PC-9 (cell line): ENCODE data around the gene UPF3B. TPM values are rescaled to one million over a fixed set of nuclear protein-coding genes. Genes with fewer than 3 reads are reported as not detected.
"Not testable (repeated sequence)": the region's sequence is repeated elsewhere in the genome, so short reads cannot be mapped to it uniquely, and the experiment has no call there.

ENCODE experiments used
- BruUV-seq: library from RNA; stranded (reverse); fragments of 400-500 nt; replicated peaks from 2 replicates; lab custom pipeline; 2021; lab: Mats Ljungman, UMichigan
- CTCF ChIA-PET: fragments of 300-600 bp; sonication (Branson Sonifier 250); formaldehyde crosslinking; loops from one replicate; lab custom pipeline; 2022; ENCODE audit warnings: antibody characterized with exemption; lab: Charles Lee
- POLR2A ChIA-PET: fragments of 300-600 bp; sonication (Branson Sonifier 250); formaldehyde crosslinking; loops from one replicate; lab custom pipeline; 2022; ENCODE audit warnings: antibody characterized with exemption; ENCODE audit not compliant: unreplicated experiment; lab: Charles Lee
- DNase-seq, 2 experiments: peaks; one replicate each; pipeline versions ENCODE4 v3.0.0 to v3.0.0-alpha.2; 2015 to 2022; ENCODE audit warnings: mixed read lengths in 1 of 2
- H2AFZ ChIP-seq: fragments of 200-600 bp; sonication (generic); 2 replicates; pipeline ENCODE4 v1.8.1; 2017; ENCODE audit warnings: antibody characterized with exemption
- H3F3A ChIP-seq: fragments of 200-600 bp; sonication (generic); 2 replicates; pipeline ENCODE4 v1.8.1; 2017; ENCODE audit warnings: antibody characterized with exemption, mild to moderate bottlenecking, low read depth; ENCODE audit not compliant: insufficient read depth
- H3K27ac ChIP-seq: fragments of 200-600 bp; sonication (generic); 2 replicates; pipeline ENCODE4 v1.6.1; 2016; ENCODE audit warnings: mixed run types
- H3K27me3 ChIP-seq: fragments of 200-600 bp; sonication (generic); 2 replicates; pipeline ENCODE4 v1.6.1; 2016; ENCODE audit warnings: low read depth, mixed run types; ENCODE audit not compliant: insufficient read depth
- H3K36me3 ChIP-seq: fragments of 200-600 bp; sonication (generic); 2 replicates; pipeline ENCODE4 v1.6.1; 2016; ENCODE audit warnings: low read depth, mixed run types
- H3K4me1 ChIP-seq: fragments of 200-600 bp; sonication (generic); replicated peaks from 2 replicates; pipeline ENCODE4 v1.6.1; 2016; ENCODE audit warnings: mixed run types; ENCODE audit not compliant: insufficient read depth
- H3K4me2 ChIP-seq: fragments of 200-600 bp; sonication (generic); 2 replicates; pipeline ENCODE4 v1.6.1; 2017; ENCODE audit warnings: mixed run types
- H3K4me3 ChIP-seq: fragments of 200-600 bp; sonication (generic); 2 replicates; pipeline ENCODE4 v1.6.1; 2016; ENCODE audit warnings: mixed run types
- H3K79me2 ChIP-seq: fragments of 200-600 bp; sonication (generic); 2 replicates; pipeline ENCODE4 v1.6.1; 2017; ENCODE audit warnings: low read depth, mixed run types
- H3K9me2 ChIP-seq: fragments of 200-600 bp; sonication (generic); 2 replicates; pipeline ENCODE4 v1.8.1; 2017; ENCODE audit warnings: mild to moderate bottlenecking; ENCODE audit not compliant: insufficient read depth
- H3K9me3 ChIP-seq: fragments of 200-600 bp; sonication (generic); 2 replicates; pipeline ENCODE4 v1.8.1; 2016; ENCODE audit warnings: low read depth; ENCODE audit not compliant: insufficient read depth
- H4K20me1 ChIP-seq: fragments of 200-600 bp; sonication (generic); 2 replicates; pipeline ENCODE4 v1.8.1; 2017; ENCODE audit not compliant: insufficient read depth
- EZH2 ChIP-seq: fragments of 200-600 bp; sonication (generic); IDR thresholded peaks from 2 replicates; pipeline ENCODE4 v1.8.0; 2017; ENCODE audit warnings: antibody characterized with exemption, low read depth
- intact Hi-C: fragments of 100-400 bp; cut with micrococcal nuclease; formaldehyde crosslinking; loops from one replicate; pipeline ENCODE4 v1.10.0; 2022; ENCODE audit not compliant: unreplicated experiment
- total RNA-seq: library from RNA; stranded (reverse); gene quantifications from 2 replicates; pipeline ENCODE4 v1.2.3, GENCODE V29; 2021
- TF ChIP-seq, protein P1 (sequence below): fragments of 200-600 bp; sonication (generic); conservative IDR thresholded peaks from 2 replicates; pipeline ENCODE4 v1.6.1; 2017; ENCODE audit warnings: mixed run types, antibody characterized with exemption, mild to moderate bottlenecking, moderate library complexity

UPF3B gene
- total RNA-seq, 1 experiment from 2014 or later: 24.3 TPM

DNA sequence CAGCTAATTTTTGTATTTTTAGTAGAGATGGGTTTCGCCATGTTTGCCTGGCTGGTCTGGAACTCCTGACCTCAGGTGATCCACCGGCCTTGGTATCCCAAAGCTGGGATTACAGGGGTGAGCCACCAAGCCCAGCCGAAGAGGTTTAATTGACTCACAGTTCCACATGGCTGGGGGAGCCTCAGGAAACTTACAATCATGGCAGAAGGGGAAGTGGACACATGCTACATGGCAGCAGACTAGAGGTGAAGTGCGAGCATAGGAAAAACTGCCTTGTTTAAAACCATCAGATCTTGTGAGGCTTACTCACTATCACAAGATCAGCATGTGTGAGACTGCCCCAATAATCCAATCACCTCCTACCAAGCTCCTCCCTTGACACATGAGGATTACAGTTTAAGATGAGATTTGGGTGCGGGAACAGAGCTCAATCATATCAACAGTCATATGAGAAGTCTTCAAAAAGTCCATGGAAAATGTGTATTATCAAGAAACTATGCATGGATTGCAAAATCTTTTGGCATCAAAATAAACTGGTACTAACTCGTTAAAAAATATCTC, 35.6 kb downstream of the UPF3B start:
- TF ChIP-seq, protein P1, sequence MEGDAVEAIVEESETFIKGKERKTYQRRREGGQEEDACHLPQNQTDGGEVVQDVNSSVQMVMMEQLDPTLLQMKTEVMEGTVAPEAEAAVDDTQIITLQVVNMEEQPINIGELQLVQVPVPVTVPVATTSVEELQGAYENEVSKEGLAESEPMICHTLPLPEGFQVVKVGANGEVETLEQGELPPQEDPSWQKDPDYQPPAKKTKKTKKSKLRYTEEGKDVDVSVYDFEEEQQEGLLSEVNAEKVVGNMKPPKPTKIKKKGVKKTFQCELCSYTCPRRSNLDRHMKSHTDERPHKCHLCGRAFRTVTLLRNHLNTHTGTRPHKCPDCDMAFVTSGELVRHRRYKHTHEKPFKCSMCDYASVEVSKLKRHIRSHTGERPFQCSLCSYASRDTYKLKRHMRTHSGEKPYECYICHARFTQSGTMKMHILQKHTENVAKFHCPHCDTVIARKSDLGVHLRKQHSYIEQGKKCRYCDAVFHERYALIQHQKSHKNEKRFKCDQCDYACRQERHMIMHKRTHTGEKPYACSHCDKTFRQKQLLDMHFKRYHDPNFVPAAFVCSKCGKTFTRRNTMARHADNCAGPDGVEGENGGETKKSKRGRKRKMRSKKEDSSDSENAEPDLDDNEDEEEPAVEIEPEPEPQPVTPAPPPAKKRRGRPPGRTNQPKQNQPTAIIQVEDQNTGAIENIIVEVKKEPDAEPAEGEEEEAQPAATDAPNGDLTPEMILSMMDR: no peak
- no peak for TF ChIP-seq EZH2
- H3K27me3 ChIP-seq: peaks cover 4% of the 10 kb centered on the region; the same call in 1 of the 2 replicates
- intact Hi-C loops: no loop called here
- H3K36me3 ChIP-seq: no peaks in the 10 kb centered on the region
- no peaks in the 10 kb centered on the region for H3K79me2 ChIP-seq
- CTCF ChIA-PET: no interaction called here
- H4K20me1 ChIP-seq: no peaks in the 10 kb centered on the region
- no TSS peak for BruUV-seq
- no peaks in the 10 kb centered on the region for H3F3A ChIP-seq
- POLR2A ChIA-PET: no interaction called here
- H3K4me1 ChIP-seq: no peaks in the 10 kb centered on the region
- no peaks in the 10 kb centered on the region for H3K9me2 ChIP-seq
- no peaks in the 10 kb centered on the region for H3K9me3 ChIP-seq
- no peak overlapping the region for H3K4me2 ChIP-seq
- no peak for DNase-seq
- no peak overlapping the region for H3K27ac ChIP-seq
- no peak overlapping the region for H2AFZ ChIP-seq
- no peak overlapping the region for H3K4me3 ChIP-seq

DNA sequence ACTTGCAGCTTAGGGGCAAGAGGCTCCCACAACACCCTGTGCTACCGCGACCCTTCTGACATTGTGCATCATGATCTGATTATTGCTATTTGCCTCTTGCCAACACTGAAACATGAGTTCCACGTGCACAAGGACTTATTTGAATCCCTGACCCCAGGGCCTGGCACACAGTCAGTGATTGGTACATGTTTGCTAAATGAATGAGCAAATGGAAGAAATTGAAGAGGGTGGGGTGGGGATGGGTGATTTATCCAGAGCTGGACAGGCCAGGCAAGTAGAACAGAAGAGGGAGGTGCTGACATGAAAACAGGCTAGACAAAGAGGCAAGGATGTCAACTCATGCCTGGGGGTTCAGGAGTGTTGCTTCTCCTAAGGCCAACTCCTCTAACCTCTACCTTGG, 36.5 kb downstream of the UPF3B start:
- Histone ChIP-seq H4K20me1 (no peaks in the 10 kb centered on the region), H3K27ac (no peak overlapping the region), H3K9me3 (no peaks in the 10 kb centered on the region), H3K4me3 (no peak overlapping the region), H3K9me2 (no peaks in the 10 kb centered on the region), H3K36me3 (no peaks in the 10 kb centered on the region), H2AFZ (no peak overlapping the region), H3K4me2 (no peak overlapping the region), H3K4me1 (no peaks in the 10 kb centered on the region), H3K27me3 (peaks cover 4% of the 10 kb centered on the region; the same call in 1 of the 2 replicates), H3F3A (no peaks in the 10 kb centered on the region), H3K79me2 (no peaks in the 10 kb centered on the region)
- CTCF ChIA-PET: no interaction called here
- BruUV-seq: no TSS peak
- intact Hi-C loops: no loop called here
- POLR2A ChIA-PET: no interaction called here
- no peak for DNase-seq
- TF ChIP-seq, protein P1: no peak
- no peak for TF ChIP-seq EZH2

DNA sequence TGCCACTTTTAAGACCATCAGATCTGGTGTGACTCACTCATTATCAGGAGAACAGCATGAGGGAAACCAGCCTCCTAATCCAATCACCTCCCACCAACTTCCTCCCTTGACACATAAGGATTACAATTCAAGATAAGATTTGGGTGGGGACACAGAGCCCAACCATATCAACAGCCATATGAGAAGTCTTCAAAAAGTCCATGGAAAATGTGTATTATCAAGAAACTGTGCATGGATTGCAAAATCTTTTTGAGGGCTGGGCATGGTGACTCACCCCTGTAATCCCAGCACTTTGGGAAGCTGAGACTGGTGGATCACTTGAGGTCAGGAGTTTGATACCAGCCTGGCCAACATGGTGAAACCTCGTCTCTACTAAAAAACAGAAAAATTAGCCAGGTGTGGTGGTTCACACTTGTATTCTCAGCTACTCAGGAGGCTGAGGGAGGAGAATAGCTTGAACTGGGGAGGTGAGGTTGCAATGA, 43.5 kb downstream of the UPF3B start:
- no peak for TF ChIP-seq EZH2
- TF ChIP-seq, protein P1: no peak
- no TSS peak for BruUV-seq
- Histone ChIP-seq H3K36me3 (no peaks in the 10 kb centered on the region), H3K27ac (no peak overlapping the region), H3K4me2 (no peak overlapping the region), H3K79me2 (no peaks in the 10 kb centered on the region), H3F3A (no peaks in the 10 kb centered on the region), H3K4me1 (no peaks in the 10 kb centered on the region), H2AFZ (no peak overlapping the region), H3K9me2 (no peaks in the 10 kb centered on the region), H4K20me1 (no peaks in the 10 kb centered on the region), H3K9me3 (0 out of 2 replicates have a peak, but pooled peaks cover 5% of the 10 kb centered on the region), H3K27me3 (peaks cover under 1% of the 10 kb centered on the region; the same call in 1 of the 2 replicates), H3K4me3 (no peak overlapping the region)
- DNase-seq: no peak
- intact Hi-C loops: no loop called here
- CTCF ChIA-PET: no interaction called here
- POLR2A ChIA-PET: no interaction called here

DNA sequence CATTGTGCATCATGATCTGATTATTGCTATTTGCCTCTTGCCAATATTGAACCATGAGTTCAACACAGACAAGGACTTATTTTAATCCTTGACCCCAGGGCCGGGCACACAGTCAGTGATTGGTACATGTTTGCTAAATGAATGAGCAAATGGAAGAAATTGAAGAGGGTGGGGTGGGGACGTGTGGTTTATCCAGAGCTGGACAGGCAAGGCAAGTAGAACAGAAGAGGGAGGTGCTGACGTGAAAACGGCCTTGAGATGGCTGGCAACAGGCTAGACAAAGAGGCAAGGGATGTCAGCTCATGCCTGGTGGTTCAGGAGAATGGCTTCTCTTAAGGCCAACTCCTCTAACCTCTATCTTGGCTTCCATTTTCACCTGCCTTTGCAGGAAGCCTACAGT, 44.3 kb downstream of the UPF3B start:
- POLR2A ChIA-PET, H3K4me1 ChIP-seq, H2AFZ ChIP-seq, BruUV-seq, CTCF ChIA-PET, H3K27me3 ChIP-seq, DNase-seq, H3F3A ChIP-seq, H3K79me2 ChIP-seq, H3K4me2 ChIP-seq, intact Hi-C loops, H3K9me2 ChIP-seq, H3K9me3 ChIP-seq, H3K4me3 ChIP-seq, H3K36me3 ChIP-seq, H3K27ac ChIP-seq, H4K20me1 ChIP-seq: not testable (repeated sequence)
